ENCODE measurements around the gene SLC25A22. TPM values are rescaled to one million over a fixed set of nuclear protein-coding genes. Genes with fewer than 3 reads are reported as not detected.

The SLC25A22 gene
- total RNA-seq, 2 experiments from 2014 or later = 33.3 to 36.7 TPM

GRCh38 chr11:831961-832528 lies 34.0 kb upstream of the SLC25A22 start:
- no peaks in the 10 kb centered on the region for H3K36me3 Mint-ChIP-seq (ENCODE audit: low read depth)
- peaks cover 40% of the 10 kb centered on the region for H3K27me3 Mint-ChIP-seq
- H3K4me1 Mint-ChIP-seq (ENCODE audit: low read depth) = peaks cover 37% of the 10 kb centered on the region
- intact Hi-C loops (cut with micrococcal nuclease) = no loop called here
- H3K9me3 Mint-ChIP-seq = no peaks in the 10 kb centered on the region
- ATAC-seq (no peak), DNase-seq (no peak)
- ChIA-PET CTCF (interaction anchor here (1.2 to 2.4 kb wide), 2 partner anchors 12 to 106 kb away, joined by 3 to 11 read pairs; partner anchors contain the start of gene PNPLA2), POLR2A (interaction anchor here (0.6 to 21.1 kb wide), 3 partner anchors 9 to 79 kb away, joined by 3 to 273 read pairs (median 81); partner anchors contain the start of genes PNPLA2, POLR2L, RPLP2 and TSPAN4)
- TF ChIP-seq CTCF (IDR thresholded peaks at IDR 0.05) = no peak
- H3K4me3 Mint-ChIP-seq = no peak overlapping the region
- no peak overlapping the region for H3K27ac Mint-ChIP-seq

GRCh38 chr11:831118-831864 lies 33.2 kb upstream of the SLC25A22 start:
- ChIA-PET POLR2A (interaction anchor here (0.6 to 21.1 kb wide), 4 partner anchors 10 to 218 kb away, joined by 3 to 273 read pairs (median 42); partner anchors contain the start of genes PNPLA2, POLR2L, RPLP2 and TSPAN4), CTCF (interaction anchor here (1.4 to 2.4 kb wide), 2 partner anchors 12 kb away, joined by 5 to 11 read pairs; partner anchors contain the start of gene PNPLA2)
- H3K9me3 Mint-ChIP-seq = no peaks in the 10 kb centered on the region
- intact Hi-C loops (cut with micrococcal nuclease) = no loop called here
- peaks cover 40% of the 10 kb centered on the region for H3K27me3 Mint-ChIP-seq
- peaks cover 42% of the 10 kb centered on the region for H3K4me1 Mint-ChIP-seq (ENCODE audit: low read depth)
- TF ChIP-seq CTCF (IDR thresholded peaks at IDR 0.05) = no peak
- no peak overlapping the region for H3K27ac Mint-ChIP-seq
- DNase-seq (no peak), ATAC-seq (no peak)
- no peak overlapping the region for H3K4me3 Mint-ChIP-seq
- no peaks in the 10 kb centered on the region for H3K36me3 Mint-ChIP-seq (ENCODE audit: low read depth)

- intact Hi-C loops (cut with micrococcal nuclease) = no loop called here
- Mint-ChIP-seq H3K27ac (no peak overlapping the region), H3K36me3 (ENCODE audit: low read depth) (peaks cover 1% of the 10 kb centered on the region), H3K4me1 (ENCODE audit: low read depth) (peaks cover 43% of the 10 kb centered on the region), H3K9me3 (no peaks in the 10 kb centered on the region), H3K27me3 (peaks cover 40% of the 10 kb centered on the region), H3K4me3 (peak overlapping the region; percentile 19)
- ATAC-seq (peak; percentile 74), DNase-seq (peak; percentile 84)
- ChIA-PET CTCF (interaction anchor here (1.4 to 2.4 kb wide), 2 partner anchors 11 to 13 kb away, joined by 5 to 11 read pairs; partner anchors contain the start of gene PNPLA2), POLR2A (interaction anchor here (0.6 to 21.1 kb wide), 4 partner anchors 11 to 217 kb away, joined by 3 to 273 read pairs (median 42); partner anchors contain the start of genes AP2A2, PNPLA2, POLR2L and RPLP2)
- no peak for TF ChIP-seq CTCF (IDR thresholded peaks at IDR 0.05)
These were observed 32.4 kb upstream of the SLC25A22 start for GRCh38 chr11:830295-831117.

- Mint-ChIP-seq H3K36me3 (ENCODE audit: low read depth) (peaks cover 7% of the 10 kb centered on the region), H3K9me3 (no peaks in the 10 kb centered on the region), H3K27me3 (peaks cover 42% of the 10 kb centered on the region), H3K4me1 (ENCODE audit: low read depth) (peaks cover 43% of the 10 kb centered on the region), H3K4me3 (peak overlapping the region; percentile 24), H3K27ac (no peak overlapping the region)
- ATAC-seq = peak; percentile 2
- DNase-seq = no peak
- intact Hi-C loops (cut with micrococcal nuclease) = no loop called here
- ChIA-PET CTCF (interaction anchor here (1.4 kb wide), 1 partner anchor 13 kb away, joined by 5 read pairs; no protein-coding TSS in a partner anchor), POLR2A (interaction anchor here (1.2 to 21.1 kb wide), 3 partner anchors 11 to 96 kb away, joined by 3 to 273 read pairs (median 81); partner anchors contain the start of genes AP2A2, PNPLA2, POLR2L and RPLP2)
- TF ChIP-seq CTCF (IDR thresholded peaks at IDR 0.05) = no peak
These were observed 31.8 kb upstream of the SLC25A22 start for GRCh38 chr11:829847-830294.

All from activated CD8-positive, alpha-beta T cell treated with anti-CD3 and anti-CD28 coated beads for 36 hours (primary cell).